GM18499 (cell line): Measurements from ENCODE around the gene DNHD1.

Experiments used
- ATAC-seq: cut with Tn5 transposase; IDR thresholded peaks from one replicate; pipeline ENCODE4 v1.9.1; 2021; ENCODE audit warnings: moderate number of reproducible peaks; ENCODE audit not compliant: insufficient read depth, unreplicated experiment

DNHD1 gene

GRCh38 chr11:6607190-6607795 is 110.2 kb downstream of the DNHD1 start:
- no peak for ATAC-seq

- no peak for ATAC-seq
Measured at GRCh38 chr11:6608011-6608410, 110.9 kb downstream of the DNHD1 start.

- ATAC-seq = no peak
Measured at GRCh38 chr11:6608726-6609501, 111.8 kb downstream of the DNHD1 start.

GRCh38 chr11:6609502-6610015 is 112.5 kb downstream of the DNHD1 start:
- ATAC-seq = no peak

- no peak for ATAC-seq
Measured at GRCh38 chr11:6610591-6610990, 113.5 kb downstream of the DNHD1 start.

GRCh38 chr11:6611092-6611962 is 114.2 kb downstream of the DNHD1 start:
- no peak for ATAC-seq

GRCh38 chr11:6611963-6612212 is 114.8 kb downstream of the DNHD1 start:
- ATAC-seq = no peak

GRCh38 chr11:6612213-6613041 is 115.3 kb downstream of the DNHD1 start, which contains the start of gene TAF10:
TSS of gene TAF10 (minus strand) at chr11:6612216. CDS start at chr11:6612189, 27 bp downstream.
- peak; percentile 59 for ATAC-seq

- no peak for ATAC-seq
Measured at GRCh38 chr11:6613496-6613895, 116.4 kb downstream of the DNHD1 start.

- ATAC-seq = no peak
Measured at GRCh38 chr11:6614446-6614845, 117.4 kb downstream of the DNHD1 start.

- no peak for ATAC-seq
Measured at GRCh38 chr11:6615046-6615445, 118.0 kb downstream of the DNHD1 start.

GRCh38 chr11:6615882-6616585 is 119.0 kb downstream of the DNHD1 start:
- no peak for ATAC-seq

GRCh38 chr11:6616596-6617250 is 119.6 kb downstream of the DNHD1 start:
- ATAC-seq = no peak

GRCh38 chr11:6617315-6617781 is 120.3 kb downstream of the DNHD1 start:
- no peak for ATAC-seq

GRCh38 chr11:6618117-6619003 is 121.3 kb downstream of the DNHD1 start:
- no peak for ATAC-seq

- ATAC-seq = peak; percentile 97
Measured at GRCh38 chr11:6619004-6619745, 122.1 kb downstream of the DNHD1 start, which contains the start of gene TPP1. TSS of gene TPP1 (minus strand) at chr11:6619422. CDS start at chr11:6619400, 22 bp downstream.

GRCh38 chr11:6620636-6621035 is 123.6 kb downstream of the DNHD1 start:
- ATAC-seq = no peak
